ENCODE results near the gene RNF215.

DNA sequence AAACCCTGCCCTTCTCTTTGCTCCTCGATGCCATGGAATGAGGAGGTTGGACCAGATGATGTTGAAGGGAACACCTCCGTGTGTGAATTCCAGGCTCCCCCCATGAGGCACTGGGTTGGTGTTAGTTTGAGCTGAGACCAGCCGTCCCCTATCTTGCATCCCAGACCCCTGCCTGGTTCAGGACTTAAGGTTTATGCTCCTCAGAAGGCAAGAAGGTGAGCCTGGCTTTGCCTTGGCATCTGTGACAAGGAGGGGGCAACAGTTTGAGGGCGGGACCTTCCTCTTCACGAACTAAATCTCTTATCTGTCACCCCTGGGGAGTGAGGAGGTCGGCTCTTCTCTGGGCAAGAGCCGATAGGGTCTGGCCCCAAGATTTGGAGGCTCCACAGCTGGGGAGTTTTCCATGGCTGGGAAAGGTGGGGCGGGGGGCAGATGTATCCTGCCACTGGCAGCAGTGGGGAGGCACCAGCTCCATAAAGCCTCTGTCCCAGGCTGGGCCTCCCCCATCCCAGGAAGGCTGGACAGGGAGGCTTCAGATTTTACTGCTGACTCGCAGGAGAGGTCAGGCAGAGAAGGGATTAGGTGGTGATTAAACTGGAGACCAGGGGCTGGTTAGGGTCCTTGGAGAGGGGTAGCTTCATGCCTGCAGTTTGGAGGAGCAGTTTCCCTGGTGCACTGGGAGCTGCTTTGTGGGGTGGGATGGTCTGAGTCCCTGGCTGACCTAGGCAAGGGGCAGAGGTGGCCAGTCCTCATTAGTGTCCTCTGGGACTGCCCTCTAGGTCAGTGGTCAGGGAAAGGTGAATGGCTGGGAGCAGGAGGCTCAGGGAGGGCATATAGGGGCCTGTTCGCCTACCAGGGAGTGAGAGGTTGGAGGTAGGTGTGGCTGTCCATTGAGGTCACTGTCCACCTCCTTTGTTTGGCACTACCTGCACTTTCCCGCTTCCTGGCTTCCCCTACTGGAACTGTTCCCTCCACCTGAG lies 10.7 kb upstream of the RNF215 start:
- TF ChIP-seq, protein P1, sequence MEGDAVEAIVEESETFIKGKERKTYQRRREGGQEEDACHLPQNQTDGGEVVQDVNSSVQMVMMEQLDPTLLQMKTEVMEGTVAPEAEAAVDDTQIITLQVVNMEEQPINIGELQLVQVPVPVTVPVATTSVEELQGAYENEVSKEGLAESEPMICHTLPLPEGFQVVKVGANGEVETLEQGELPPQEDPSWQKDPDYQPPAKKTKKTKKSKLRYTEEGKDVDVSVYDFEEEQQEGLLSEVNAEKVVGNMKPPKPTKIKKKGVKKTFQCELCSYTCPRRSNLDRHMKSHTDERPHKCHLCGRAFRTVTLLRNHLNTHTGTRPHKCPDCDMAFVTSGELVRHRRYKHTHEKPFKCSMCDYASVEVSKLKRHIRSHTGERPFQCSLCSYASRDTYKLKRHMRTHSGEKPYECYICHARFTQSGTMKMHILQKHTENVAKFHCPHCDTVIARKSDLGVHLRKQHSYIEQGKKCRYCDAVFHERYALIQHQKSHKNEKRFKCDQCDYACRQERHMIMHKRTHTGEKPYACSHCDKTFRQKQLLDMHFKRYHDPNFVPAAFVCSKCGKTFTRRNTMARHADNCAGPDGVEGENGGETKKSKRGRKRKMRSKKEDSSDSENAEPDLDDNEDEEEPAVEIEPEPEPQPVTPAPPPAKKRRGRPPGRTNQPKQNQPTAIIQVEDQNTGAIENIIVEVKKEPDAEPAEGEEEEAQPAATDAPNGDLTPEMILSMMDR (IDR thresholded peaks at IDR 0.05): no peak
- TF ChIP-seq POLR2A (IDR thresholded peaks at IDR 0.05; ENCODE audit: low read depth): no peak

Measured in esophagus muscularis mucosa (tissue), 3 donors.